Endothelial cell of umbilical vein (primary cell): ENCODE results near the gene IL1RL1. TPM values are rescaled to one million over a fixed set of nuclear protein-coding genes. Genes with fewer than 3 reads are reported as not detected.

Experiments
- Bru-seq: library from RNA; stranded (reverse); fragments of 400-500 nt; gene quantifications from one replicate; lab custom pipeline; 2021; lab: Mats Ljungman, UMichigan
- BruChase-seq, 2 experiments: library from RNA; stranded (reverse); fragments of 400-500 nt; gene quantifications; one replicate each; lab custom pipeline; 2021; lab: Mats Ljungman, UMichigan
- BruUV-seq: library from RNA; stranded (reverse); fragments of 400-500 nt; replicated peaks from 2 replicates; lab custom pipeline; 2021; lab: Mats Ljungman, UMichigan
- CTCF ChIA-PET: fragments of 300-600, 350-600 bp; sonication (Branson Sonifier 250); formaldehyde crosslinking; loops from one replicate; lab custom pipeline; 2021; ENCODE audit warnings: antibody characterized with exemption, inconsistent platforms; lab: Charles Lee
- POLR2A ChIA-PET: fragments of 300-600, 350-600 bp; sonication (Branson Sonifier 250); formaldehyde crosslinking; loops from one replicate; lab custom pipeline; 2021; ENCODE audit warnings: antibody characterized with exemption, inconsistent platforms; lab: Charles Lee
- DNase-seq: peaks from one replicate; pipeline ENCODE4 v3.0.0-alpha.2; 2011; ENCODE audit warnings: low read depth, low spot score
- FAIRE-seq: peaks from 2 replicates; lab custom pipeline; 2011; peaks lifted over from hg19 to GRCh38; lab: Jason Lieb, UNC
- H2AFZ ChIP-seq: 2 replicates; pipeline ENCODE4 v1.6.0; 2012; ENCODE audit warnings: low read depth, low read length, control low read depth, inconsistent platforms
- H3K27ac ChIP-seq: 2 replicates; pipeline ENCODE4 v1.5.1; 2011; ENCODE audit warnings: low read depth, mild to moderate bottlenecking, control low read depth, low read length, moderate library complexity; ENCODE audit not compliant: insufficient read depth
- H3K27me3 ChIP-seq, 2 experiments: 2 replicates each; pipeline versions ENCODE4 v1.6.0 to v1.6.1; 2011; ENCODE audit warnings: low read length in 2 of 2, mixed read lengths in 1 of 2; ENCODE audit not compliant: control insufficient read depth in 2 of 2, insufficient read depth in 2 of 2
- H3K36me3 ChIP-seq, 2 experiments: 2 replicates in 1 of 2; 3 replicates in 1 of 2; pipeline ENCODE4 v1.5.1; 2011; ENCODE audit warnings: low read length in 2 of 2, mild to moderate bottlenecking in 1 of 2, moderate library complexity in 1 of 2; ENCODE audit not compliant: control insufficient read depth in 2 of 2, insufficient read depth in 2 of 2; ENCODE audit errors: extremely low read depth in 1 of 2
- H3K4me1 ChIP-seq: 3 replicates; pipeline ENCODE4 v1.5.1; 2011; ENCODE audit warnings: mild to moderate bottlenecking, low read length; ENCODE audit not compliant: control insufficient read depth, insufficient read depth; ENCODE audit errors: extremely low read depth
- H3K4me2 ChIP-seq: 2 replicates; pipeline ENCODE4 v1.6.1; 2011; ENCODE audit warnings: low read length, control low read depth, mixed read lengths; ENCODE audit not compliant: insufficient read depth
- H3K4me3 ChIP-seq, 3 experiments: fragments of 200-600 bp in 1 of 3; sonication (generic), shearing (Covaris generic) in 1 of 3; replicated peaks in 1 of 3; 2 replicates each; pipeline ENCODE4 v1.5.1; 2011 to 2016; ENCODE audit warnings: control low read depth in 3 of 3, low read length in 3 of 3, mild to moderate bottlenecking in 2 of 3, inconsistent platforms in 1 of 3, low read depth in 1 of 3, moderate library complexity in 1 of 3; ENCODE audit not compliant: insufficient read depth in 1 of 3
- H3K79me2 ChIP-seq: 2 replicates; pipeline ENCODE4 v1.6.0; 2012; ENCODE audit warnings: low read length, inconsistent platforms; ENCODE audit not compliant: control insufficient read depth, insufficient read depth
- H3K9ac ChIP-seq: replicated peaks from 2 replicates; pipeline ENCODE3; 2011; ENCODE audit warnings: low read length, control low read depth; ENCODE audit not compliant: insufficient read depth; ENCODE audit errors: extremely low read depth
- H3K9me1 ChIP-seq: replicated peaks from 3 replicates; pipeline ENCODE4 v1.6.0; 2011; ENCODE audit warnings: mild to moderate bottlenecking, low read length; ENCODE audit not compliant: control insufficient read depth, insufficient read depth; ENCODE audit errors: extremely low read depth
- H3K9me3 ChIP-seq: replicated peaks from 2 replicates; pipeline ENCODE4 v1.5.1; 2012; ENCODE audit warnings: low read length, inconsistent platforms; ENCODE audit not compliant: control insufficient read depth, insufficient read depth
- H4K20me1 ChIP-seq: replicated peaks from 2 replicates; pipeline ENCODE3; 2011; ENCODE audit warnings: mild to moderate bottlenecking, low read length; ENCODE audit not compliant: control insufficient read depth, insufficient read depth; ENCODE audit errors: extremely low read depth
- CTCF ChIP-seq, 2 donors: IDR thresholded peaks; 1 replicate in 1 of 2; 2 replicates in 1 of 2; pipeline ENCODE4 v1.5.1; 2011; ENCODE audit warnings: low read length in 2 of 2, mild to moderate bottlenecking in 2 of 2, moderate library complexity in 2 of 2, control low read depth in 1 of 2, inconsistent platforms in 1 of 2, low read depth in 1 of 2; ENCODE audit not compliant: insufficient read depth in 1 of 2; ENCODE audit errors: extremely low read depth in 1 of 2
- EZH2 ChIP-seq: IDR thresholded peaks from 2 replicates; pipeline ENCODE4 v1.6.1; 2012; ENCODE audit warnings: borderline replicate concordance, low read depth, mild to moderate bottlenecking, moderate library complexity, low read length, inconsistent platforms; ENCODE audit not compliant: severe bottlenecking
- FOS ChIP-seq: IDR thresholded peaks from 2 replicates; pipeline ENCODE4 v1.6.1; 2011; ENCODE audit warnings: mild to moderate bottlenecking, low read length, moderate library complexity, borderline replicate concordance; ENCODE audit not compliant: insufficient read depth
- GATA2 ChIP-seq: IDR thresholded peaks from 2 replicates; pipeline ENCODE4 v1.7.0; 2011; ENCODE audit warnings: low read depth, mild to moderate bottlenecking, moderate library complexity, mixed read lengths, low read length; ENCODE audit not compliant: insufficient read length, insufficient read depth
- JUN ChIP-seq: IDR thresholded peaks from 2 replicates; pipeline ENCODE4 v1.6.1; 2011; ENCODE audit warnings: borderline replicate concordance, low read depth; ENCODE audit not compliant: insufficient read length, insufficient read depth
- MAX ChIP-seq: IDR thresholded peaks from 2 replicates; pipeline ENCODE4 v1.6.1; 2011; ENCODE audit not compliant: insufficient read depth, insufficient read length
- MYC ChIP-seq: IDR thresholded peaks from one replicate; pipeline ENCODE4 v1.6.1; 2011; ENCODE audit warnings: mild to moderate bottlenecking, low read depth, low read length
- POLR2A ChIP-seq: IDR thresholded peaks from 2 replicates; pipeline ENCODE4 v1.6.1; 2012; ENCODE audit warnings: low read depth, mild to moderate bottlenecking, control low read depth, low read length
- dilution Hi-C: fragments of 300-500 bp; cut with MboI; formaldehyde crosslinking; loops from one replicate; pipeline ENCODE4 v1.15.0; 2019; ENCODE audit warnings: low sequenced_read_pairs; ENCODE audit not compliant: extremely low pct_ligation_motif_present
- intact Hi-C: fragments of 100-400 bp; cut with micrococcal nuclease; formaldehyde crosslinking; loops from one replicate; pipeline ENCODE4 v1.10.0; 2022
- long read RNA-seq: library from polyadenylated mRNA; stranded (forward); transcript quantifications from one replicate; pipeline ENCODE4 v2.0.0, GENCODE V29; 2021
- polyA minus RNA-seq, 3 experiments: library from RNA; depleted of rRNA, polyadenylated mRNA; stranded (reverse); fragments of >200 nt; gene quantifications; 1 replicate in 1 of 3; 2 replicates in 2 of 3; pipeline ENCODE4 v1.2.3, GENCODE V29; 2011
- polyA plus RNA-seq, 4 experiments: library from polyadenylated mRNA; depleted of rRNA in 3 of 4; stranded (reverse) in 3 of 4; unstranded in 1 of 4; fragments of >200 nt; gene quantifications; 2 replicates each; pipeline versions ENCODE4 v1.2.1 to v1.2.3, GENCODE V29; 2011 to 2012; ENCODE audit warnings: missing spikeins in 1 of 4
- total RNA-seq: library from RNA; stranded (reverse); gene quantifications from 2 replicates; pipeline ENCODE4 v1.2.3, GENCODE V29; 2021

IL1RL1 gene
- total RNA-seq, result 44.0 and 55.1 TPM in 2 replicates
- polyA plus RNA-seq, result 27.9 and 32.2 TPM in 2 replicates
- polyA plus RNA-seq (2011; cell fraction: cytosol; rRNA removed), result 40.5 and 47.5 TPM in 2 replicates
- polyA plus RNA-seq (2011; cell fraction: nucleus; rRNA removed), result 145 and 226 TPM in 2 replicates
- 465 and 806 TPM in 2 replicates for polyA plus RNA-seq (2012)
- 62.5 and 92.4 TPM in 2 replicates for polyA minus RNA-seq
- 0.31 TPM for polyA minus RNA-seq (2011; cell fraction: cytosol; rRNA and poly(A)+ RNA removed)
- 98.2 and 183 TPM in 2 replicates for polyA minus RNA-seq (2011; cell fraction: nucleus; rRNA and poly(A)+ RNA removed)
- Bru-seq, nascent RNA, result percentile 68 among the genes with signal in this experiment
- percentile 78 among the genes with signal in this experiment for BruChase-seq, experiment 1, labeled RNA remaining after a 6-hour chase
- BruChase-seq, experiment 2, labeled RNA remaining after a 2-hour chase, result percentile 62 among the genes with signal in this experiment
- long read RNA-seq, transcript IL1RL1-202 (8 exons, 3,994 nt), result major isoform, 162 of 213 reads
- long read RNA-seq, transcript IL1RL1-204 (8 exons, 2,693 nt), result minor isoform, 17 of 213 reads
- long read RNA-seq, partial matches to known transcripts, result 13 of 213 reads
- long read RNA-seq, other reads (novel, unspliced or antisense), result 21 of 213 reads

GRCh38 chr2:102310964-102311640 lies at the start of gene IL1RL1:
Gene IL1RL1, plus strand, starts transcription at chr2:102311563. Its CDS starts 26,702 bp downstream, at chr2:102338265.
- ChIA-PET POLR2A (no interaction called here), CTCF (interaction anchor here (1.0 to 2.9 kb wide), 4 partner anchors 11 to 60 kb away, joined by 3 to 10 read pairs (median 3); no protein-coding TSS in a partner anchor)
- Histone ChIP-seq H3K27ac (peak within 1 kb of the TSS; percentile 54), H3K79me2 (no peaks in the 10 kb centered on the region), H3K4me3 (no peak within 1 kb of the TSS), H3K4me2 (peak within 1 kb of the TSS; percentile 28), H3K9ac (no peak within 1 kb of the TSS), H3K4me1 (peaks cover 35% of the 10 kb centered on the region), H3K36me3 (no peaks in the 10 kb centered on the region), H2AFZ (peak within 1 kb of the TSS; percentile 59), H3K27me3 (no peaks in the 10 kb centered on the region), H3K9me3 (no peaks in the 10 kb centered on the region), H3K9me1 (no peaks in the 10 kb centered on the region), H4K20me1 (no peaks in the 10 kb centered on the region)
- BruUV-seq, result no TSS peak
- no peak for DNase-seq
- TF ChIP-seq MAX (no peak), JUN (no peak), CTCF (IDR thresholded peaks at IDR 0.05; ENCODE audit: extremely low read depth in 1 of 2, insufficient read depth in 1 of 2, low read depth in 1 of 2, low read length in 2 of 2) (no peak), GATA2 (no peak), EZH2 (no peak), POLR2A (no peak), MYC (no peak), FOS (no peak)
- dilution Hi-C loops, result no loop called here
- intact Hi-C loops, result no loop called here
- FAIRE-seq, result no peak
